NCI-H460 (cell line): ENCODE data around the gene DLX1. TPM values are rescaled to one million over a fixed set of nuclear protein-coding genes. Genes with fewer than 3 reads are reported as not detected.
"Not testable (repeated sequence)": the region's sequence is repeated elsewhere in the genome, so short reads cannot be mapped to it uniquely, and the experiment has no call there.

Experiments used
- DNase-seq: peaks from one replicate; pipeline ENCODE4 v3.0.0-alpha.2; 2016; ENCODE audit warnings: low read depth; ENCODE audit errors: extremely low read depth
- total RNA-seq: library from RNA; depleted of rRNA; stranded (reverse); fragments of >200 nt; shearing (Covaris generic); gene quantifications from 2 replicates; pipeline ENCODE4 v1.2.3, GENCODE V29; 2014

DLX1 gene
- total RNA-seq, 1 experiment from 2014 or later: 6.7 TPM

- no peak for DNase-seq
Observed at GRCh38 chr2:172062402-172063004, 22.8 kb upstream of the DLX1 start.

DNA sequence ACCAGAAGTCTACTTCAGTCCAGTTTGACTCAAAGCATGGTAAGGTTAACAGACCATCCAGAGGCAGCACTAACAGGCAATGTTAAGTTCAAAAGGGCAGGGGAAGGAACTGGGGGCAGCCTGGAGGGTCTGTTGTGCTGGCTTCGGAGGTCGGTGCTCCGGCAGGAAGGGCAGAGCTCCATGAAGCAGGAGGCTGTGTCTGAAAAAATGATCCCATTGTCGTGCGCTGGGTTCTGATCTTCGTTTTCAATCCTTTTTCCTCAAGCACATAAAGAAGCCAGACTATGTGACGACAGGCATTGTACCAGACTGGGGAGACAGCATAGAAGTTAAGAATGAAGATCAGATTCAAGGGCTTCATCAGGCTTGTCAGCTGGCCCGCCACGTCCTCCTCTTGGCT is 21.9 kb upstream of the DLX1 start:
- DNase-seq: no peak

- no peak for DNase-seq
Observed at GRCh38 chr2:172065111-172065510, 20.2 kb upstream of the DLX1 start.

GRCh38 chr2:172066394-172066886 is 18.9 kb upstream of the DLX1 start:
- DNase-seq: no peak

- not testable (repeated sequence) for DNase-seq
Observed at GRCh38 chr2:172067905-172068304, 17.4 kb upstream of the DLX1 start.

DNA sequence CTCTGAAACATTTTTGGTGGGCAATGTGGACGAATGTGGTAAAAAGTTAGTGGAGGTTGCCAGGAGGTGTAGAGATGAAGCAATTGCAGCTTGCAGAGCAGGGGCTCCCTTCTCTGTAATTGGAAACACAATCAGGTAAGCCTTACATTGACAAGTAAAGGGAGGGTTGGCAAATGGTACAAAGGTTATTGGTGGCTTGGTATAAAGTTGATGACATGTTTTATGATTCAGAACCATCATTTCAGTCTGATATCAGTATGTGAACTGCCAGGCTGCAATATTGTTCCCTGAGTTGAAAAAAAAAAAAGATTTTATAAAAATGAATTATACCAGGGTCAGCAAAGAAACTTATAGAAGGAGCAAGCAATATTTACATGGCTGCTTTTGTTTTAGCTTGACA is 14.4 kb upstream of the DLX1 start:
- DNase-seq: no peak

- no peak for DNase-seq
Observed at GRCh38 chr2:172072303-172072702, 13.0 kb upstream of the DLX1 start.

- no peak for DNase-seq
Observed at GRCh38 chr2:172072706-172073105, 12.6 kb upstream of the DLX1 start.

GRCh38 chr2:172073518-172073917 is 11.8 kb upstream of the DLX1 start:
- no peak for DNase-seq

DNA sequence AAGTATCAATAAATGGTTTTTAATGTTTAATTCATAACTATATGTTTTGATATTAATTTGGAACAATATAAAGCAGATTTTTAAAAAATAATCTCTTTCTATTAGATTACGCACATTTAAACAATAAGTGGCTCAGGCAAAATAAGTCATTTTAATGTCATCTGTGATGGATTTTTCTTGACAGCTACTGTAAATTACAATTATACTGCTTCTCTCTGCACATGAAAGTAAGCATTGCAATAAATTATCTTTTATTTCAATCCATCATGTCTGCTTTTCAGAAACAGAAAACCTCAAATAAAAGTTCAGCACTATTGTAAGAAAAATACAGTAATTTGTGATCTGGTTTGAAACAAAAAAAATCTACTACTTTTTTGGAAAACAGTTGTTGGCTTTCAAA is 11.1 kb upstream of the DLX1 start:
- no peak for DNase-seq

DNA sequence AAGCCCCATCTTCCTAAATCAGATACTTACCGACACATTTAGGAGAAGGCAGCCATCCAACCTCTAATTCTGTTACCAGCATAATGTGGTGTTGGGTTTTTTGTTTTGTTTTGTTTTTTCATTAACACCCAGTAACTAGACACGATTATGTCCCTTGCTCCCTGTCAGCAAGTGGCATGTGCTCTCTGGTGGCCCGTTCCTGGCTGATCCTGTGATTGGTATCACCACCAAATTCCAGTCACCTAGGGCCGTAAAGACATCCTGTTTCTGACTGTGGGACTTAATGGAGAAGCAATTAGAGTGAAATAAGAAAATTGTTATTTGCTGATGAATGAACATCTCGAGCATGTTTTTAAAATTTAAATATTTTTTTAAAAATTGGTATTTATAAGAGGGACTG is 5.9 kb upstream of the DLX1 start:
- DNase-seq: no peak

DNA sequence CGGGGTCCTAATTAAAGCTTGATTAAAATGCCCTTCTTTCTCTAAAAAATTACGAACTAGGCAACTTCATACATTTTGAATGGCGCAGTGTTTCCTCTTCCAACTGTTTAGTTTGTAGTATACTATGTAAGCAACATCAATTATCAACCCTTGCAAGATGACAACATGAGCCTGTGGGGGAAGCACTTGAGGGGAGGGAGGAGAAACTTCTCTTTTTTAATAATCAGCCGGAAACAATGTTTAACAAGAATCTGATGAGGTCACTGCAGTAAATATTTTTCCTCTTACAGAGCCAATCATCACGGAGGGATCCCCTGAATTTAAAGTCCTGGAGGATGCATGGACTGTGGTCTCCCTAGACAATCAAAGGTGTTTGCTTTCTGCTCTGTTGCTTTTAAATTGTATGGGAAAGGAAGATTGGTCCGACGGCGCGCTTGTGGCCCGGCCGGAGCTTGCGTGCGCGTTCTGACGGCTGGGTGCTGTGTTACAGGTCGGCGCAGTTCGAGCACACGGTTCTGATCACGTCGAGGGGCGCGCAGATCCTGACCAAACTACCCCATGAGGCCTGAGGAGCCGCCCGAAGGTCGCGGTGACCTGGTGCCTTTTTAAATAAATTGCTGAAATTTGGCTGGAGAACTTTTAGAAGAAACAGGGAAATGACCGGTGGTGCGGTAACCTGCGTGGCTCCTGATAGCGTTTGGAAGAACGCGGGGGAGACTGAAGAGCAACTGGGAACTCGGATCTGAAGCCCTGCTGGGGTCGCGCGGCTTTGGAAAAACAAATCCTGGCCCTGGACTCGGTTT is 5.3 kb upstream of the DLX1 start:
- no peak for DNase-seq

DNA sequence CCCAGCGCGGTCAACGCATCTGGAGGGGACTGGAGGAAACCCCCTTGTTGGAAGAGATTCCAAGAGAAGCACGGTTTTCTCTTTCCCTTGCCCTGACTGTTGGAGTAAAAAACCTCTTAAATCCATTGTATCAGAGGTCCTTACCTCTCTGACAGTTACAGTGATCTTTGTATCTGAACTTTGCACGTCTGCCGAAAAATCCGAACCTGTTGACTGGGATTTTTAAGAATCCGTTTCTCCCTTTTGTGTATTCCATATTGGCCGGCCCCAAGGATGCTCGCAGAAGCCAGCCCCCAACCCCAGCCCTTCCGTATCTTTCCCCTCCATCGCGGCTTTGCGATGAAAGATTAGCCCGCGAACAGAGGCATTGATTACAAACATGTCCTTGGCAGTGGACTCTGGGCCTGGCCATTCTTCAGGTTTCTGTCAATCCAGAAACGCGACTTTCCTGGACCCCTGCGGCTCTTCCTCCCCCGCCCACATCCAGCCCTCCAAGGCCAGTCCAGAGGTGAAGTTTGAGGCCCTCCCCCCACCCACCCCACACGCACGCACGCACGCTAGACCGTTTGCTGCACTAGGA is 4.6 kb upstream of the DLX1 start:
- no peak for DNase-seq

DNA sequence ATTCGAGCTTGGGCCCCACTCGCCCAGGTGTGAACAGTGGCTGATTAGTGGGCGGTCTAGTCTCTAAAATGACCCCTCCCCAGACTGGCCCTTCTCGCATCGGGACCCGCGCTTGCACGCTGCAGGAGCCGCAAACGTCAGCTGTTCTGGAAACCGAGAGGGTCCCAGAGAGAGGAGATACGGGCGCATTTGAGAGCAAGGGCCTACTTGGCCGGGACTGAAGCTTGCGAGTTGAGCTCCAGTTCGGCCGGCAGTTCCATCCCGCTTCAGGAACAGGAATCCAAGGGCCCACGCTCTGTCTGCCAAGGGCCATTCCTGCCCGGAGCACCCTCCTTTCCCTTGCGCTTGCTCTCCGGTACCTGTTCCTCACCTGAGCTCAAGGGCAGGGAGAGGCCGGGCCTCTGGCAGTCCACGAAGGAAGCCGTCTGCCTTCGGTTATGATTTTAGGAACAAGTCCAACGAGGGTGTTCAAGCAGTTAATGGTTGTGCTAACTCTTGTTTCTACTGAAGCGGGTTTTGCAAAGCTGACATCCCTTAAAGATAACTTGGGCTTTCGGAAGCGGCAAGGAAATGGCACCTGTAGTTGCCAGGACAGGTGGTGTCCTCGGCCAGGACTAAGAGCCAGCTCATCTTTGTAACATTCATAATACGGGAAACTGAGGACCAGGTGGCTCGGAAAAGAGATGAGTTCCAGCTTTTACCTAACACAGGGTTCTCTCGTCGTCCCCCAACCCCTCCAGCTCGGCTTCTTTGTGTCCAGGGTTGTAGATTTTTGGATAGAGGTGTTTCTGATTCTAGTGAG is 3.9 kb upstream of the DLX1 start:
- DNase-seq: no peak

- no peak for DNase-seq
Observed at GRCh38 chr2:172082105-172082943, 3.0 kb upstream of the DLX1 start.

DNA sequence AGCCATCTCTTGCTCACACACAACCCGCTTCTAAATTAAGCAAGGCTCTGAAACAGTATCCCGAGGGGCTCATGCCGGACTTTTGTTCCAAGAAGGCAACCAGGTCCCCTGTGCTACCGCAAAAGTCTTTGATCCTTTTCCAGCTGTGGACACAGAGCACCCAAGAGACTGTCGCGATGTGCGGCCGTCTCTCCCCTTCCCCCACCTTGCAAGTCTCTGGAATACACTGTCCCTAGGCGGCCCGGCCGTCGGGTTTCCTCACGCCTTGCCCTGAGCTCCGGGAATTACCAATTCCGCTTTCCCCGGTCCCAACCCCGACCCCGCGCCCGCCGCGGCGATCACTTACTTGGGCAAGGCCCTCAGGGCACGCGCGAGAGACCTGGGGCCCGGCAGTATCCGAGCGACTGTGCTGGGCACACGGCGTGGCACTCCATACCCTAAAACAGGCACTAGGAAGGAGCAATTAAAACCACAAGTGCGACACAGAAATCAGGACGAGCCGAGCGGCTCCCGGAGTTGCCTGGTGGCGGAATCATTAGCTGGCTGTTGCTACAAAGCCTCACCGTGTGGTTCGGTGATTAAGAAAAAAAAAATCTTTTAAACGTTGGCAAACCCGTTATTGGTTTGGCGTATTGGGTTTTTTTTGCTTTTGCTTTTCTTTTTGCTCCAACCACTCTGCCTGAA is 2.2 kb upstream of the DLX1 start:
- DNase-seq: no peak

GRCh38 chr2:172083628-172084394 is 1.5 kb upstream of the DLX1 start:
- no peak for DNase-seq

- no peak for DNase-seq
Observed at GRCh38 chr2:172084395-172084644, 987 bp upstream of the DLX1 start.
